HCT116 (cell line): ENCODE data around the gene RETREG1. TPM values are rescaled to one million over a fixed set of nuclear protein-coding genes. Genes with fewer than 3 reads are reported as not detected.

Experiments used
- ATAC-seq: fragments of 200-7000 bp; cut with Tn5 transposase; 2 replicates; pipeline ENCODE4 v1.9.1; 2020; ENCODE audit warnings: mild to moderate bottlenecking, moderate library complexity
- BruUV-seq: library from RNA; stranded (reverse); fragments of 400-500 nt; replicated peaks from 2 replicates; lab custom pipeline; 2021; lab: Mats Ljungman, UMichigan
- CTCF ChIA-PET: fragments of 300-600 bp; sonication (Branson Sonifier 250); formaldehyde crosslinking; loops from one replicate; lab custom pipeline; 2021; ENCODE audit warnings: antibody characterized with exemption; lab: Charles Lee
- POLR2A ChIA-PET: fragments of 300-600, 350-600 bp; sonication (Branson Sonifier 250); formaldehyde crosslinking; loops from one replicate; lab custom pipeline; 2021; ENCODE audit warnings: antibody characterized with exemption; lab: Charles Lee
- RAD21 ChIA-PET, 2 experiments: fragments of 300-600 bp; sonication (Branson Sonifier 250); formaldehyde crosslinking; loops; one replicate each; lab custom pipeline; 2023; ENCODE audit warnings: low total read pairs in 2 of 2; ENCODE audit not compliant: uncharacterized antibody in 2 of 2, unreplicated experiment in 2 of 2, low non-redundant PET in 1 of 2; lab: Charles Lee
- DNase-seq: peaks from one replicate; pipeline ENCODE4 v3.0.0-alpha.2; 2010; ENCODE audit warnings: low read depth, low spot score
- H2AFZ ChIP-seq: fragments of 200-600 bp; shearing (Covaris generic), sonication (generic); 2 replicates; pipeline ENCODE4 v1.6.1; 2017; ENCODE audit warnings: low read depth, mixed run types, mixed read lengths, antibody characterized with exemption, low read length; ENCODE audit not compliant: poor library complexity, severe bottlenecking
- H3K27ac ChIP-seq: 2 replicates; pipeline ENCODE4 v1.5.1; 2012; ENCODE audit warnings: low read depth, low read length
- H3K27me3 ChIP-seq: fragments of 200-600 bp; sonication (generic); 2 replicates; pipeline ENCODE4 v1.6.1; 2016; ENCODE audit warnings: mixed run types, low read length, mixed read lengths; ENCODE audit not compliant: insufficient read depth
- H3K36me3 ChIP-seq, 2 experiments: fragments of 200-500 bp in 1 of 2; fragments of 200-600 bp in 1 of 2; sonication (Bioruptor generic) in 1 of 2; sonication (generic) in 1 of 2; 2 replicates each; pipeline versions ENCODE4 v1.5.1 to v1.6.1; 2014 to 2016; ENCODE audit warnings: low read length in 2 of 2, inconsistent platforms in 1 of 2, mixed read lengths in 1 of 2, mixed run types in 1 of 2; ENCODE audit not compliant: insufficient read depth in 2 of 2, control insufficient read depth in 1 of 2
- H3K4me1 ChIP-seq, 2 experiments: fragments of 200-600 bp in 1 of 2; sonication (generic) in 1 of 2; 2 replicates each; pipeline versions ENCODE4 v1.5.1 to v1.6.1; 2012 to 2017; ENCODE audit warnings: low read length in 2 of 2, inconsistent platforms in 1 of 2, mild to moderate bottlenecking in 1 of 2, mixed read lengths in 1 of 2, mixed run types in 1 of 2, moderate library complexity in 1 of 2; ENCODE audit not compliant: insufficient read depth in 2 of 2, control insufficient read depth in 1 of 2
- H3K4me2 ChIP-seq: fragments of 200-600 bp; sonication (generic); 2 replicates; pipeline ENCODE4 v1.6.1; 2017; ENCODE audit warnings: mixed run types, low read length, mixed read lengths
- H3K4me3 ChIP-seq, 2 experiments: fragments of 200-600 bp in 1 of 2; sonication (generic) in 1 of 2; replicated peaks in 1 of 2; 2 replicates each; pipeline ENCODE4 v1.5.1; 2011 to 2016; ENCODE audit warnings: low read length in 2 of 2, control low read depth in 1 of 2, low read depth in 1 of 2, mild to moderate bottlenecking in 1 of 2, mixed read lengths in 1 of 2, mixed run types in 1 of 2
- H3K79me2 ChIP-seq: fragments of 200-600 bp; sonication (generic); 2 replicates; pipeline ENCODE4 v1.6.1; 2017; ENCODE audit warnings: mild to moderate bottlenecking, mixed run types, low read length, moderate library complexity, mixed read lengths; ENCODE audit not compliant: insufficient read depth
- H3K9ac ChIP-seq: fragments of 200-600 bp; sonication (generic); 2 replicates; pipeline ENCODE4 v1.6.1; 2016; ENCODE audit warnings: low read length, mixed read lengths
- H3K9me2 ChIP-seq: fragments of 200-600 bp; sonication (generic), shearing (Covaris generic); 2 replicates; pipeline ENCODE4 v1.6.1; 2017; ENCODE audit warnings: mixed run types, mild to moderate bottlenecking, moderate library complexity; ENCODE audit not compliant: insufficient read depth
- H3K9me3 ChIP-seq, 2 experiments: fragments of 200-500 bp in 1 of 2; fragments of 200-600 bp in 1 of 2; sonication (Bioruptor generic) in 1 of 2; sonication (generic) in 1 of 2; 2 replicates each; pipeline ENCODE4 v1.6.1; 2014 to 2017; ENCODE audit warnings: low read length in 2 of 2, mixed read lengths in 2 of 2, inconsistent platforms in 1 of 2, low read depth in 1 of 2, mild to moderate bottlenecking in 1 of 2, mixed run types in 1 of 2, moderate library complexity in 1 of 2; ENCODE audit not compliant: control insufficient read depth in 1 of 2, insufficient read depth in 1 of 2
- H4K20me1 ChIP-seq: fragments of 200-600 bp; sonication (generic), shearing (Covaris generic); 2 replicates; pipeline ENCODE4 v1.6.1; 2017; ENCODE audit warnings: mixed run types, mild to moderate bottlenecking, moderate library complexity; ENCODE audit not compliant: insufficient read depth
- EGR1 ChIP-seq: IDR thresholded peaks from 2 replicates; pipeline ENCODE4 v1.6.1; 2012; ENCODE audit warnings: low read depth
- EZH2 ChIP-seq: fragments of 200-600 bp; sonication (generic); IDR thresholded peaks from 2 replicates; pipeline ENCODE4 v1.6.1; 2017; ENCODE audit warnings: antibody characterized with exemption, mixed run types
- EZH2phosphoT487 ChIP-seq: fragments of 200-600 bp; IDR thresholded peaks from 2 replicates; pipeline ENCODE4 v1.6.1; 2018; ENCODE audit warnings: antibody characterized with exemption, borderline replicate concordance
- POLR2AphosphoS5 ChIP-seq: IDR thresholded peaks from 2 replicates; pipeline ENCODE4 v1.6.1; 2011; ENCODE audit warnings: mild to moderate bottlenecking, low read depth, low read length, moderate library complexity
- RAD21 ChIP-seq: IDR thresholded peaks from 2 replicates; pipeline ENCODE4 v1.6.1; 2012; ENCODE audit warnings: low read depth, mild to moderate bottlenecking
- SIN3A ChIP-seq: IDR thresholded peaks from 2 replicates; pipeline ENCODE4 v1.6.1; 2012; ENCODE audit warnings: low read depth
- SP1 ChIP-seq: IDR thresholded peaks from 2 replicates; pipeline ENCODE4 v1.6.1; 2012; ENCODE audit warnings: low read depth
- SRF ChIP-seq: IDR thresholded peaks from 2 replicates; pipeline ENCODE4 v1.6.1; 2012; ENCODE audit warnings: low read depth
- YY1 ChIP-seq: IDR thresholded peaks from 2 replicates; pipeline ENCODE4 v1.6.1; 2011; ENCODE audit warnings: low read length, low read depth, moderate library complexity, mild to moderate bottlenecking; ENCODE audit not compliant: insufficient replicate concordance; ENCODE audit errors: extremely low read depth
- ZBTB33 ChIP-seq: IDR thresholded peaks from 2 replicates; pipeline ENCODE4 v1.6.1; 2011; ENCODE audit warnings: mild to moderate bottlenecking, low read length, moderate library complexity; ENCODE audit not compliant: insufficient replicate concordance; ENCODE audit errors: extremely low read depth
- ZNF274 ChIP-seq: fragments of 200-500 bp; sonication (Bioruptor generic); IDR thresholded peaks from 2 replicates; pipeline ENCODE4 v1.6.1; 2014; ENCODE audit warnings: mild to moderate bottlenecking, low read depth, low read length, inconsistent platforms
- intact Hi-C: fragments of 100-400 bp; cut with micrococcal nuclease; formaldehyde crosslinking; loops from 2 replicates; pipeline ENCODE4 v1.10.0; 2022
- total RNA-seq: library from RNA; stranded (reverse); gene quantifications from one replicate; pipeline ENCODE4 v1.2.1, GENCODE V29; 2021; ENCODE audit not compliant: unreplicated experiment
- TF ChIP-seq, protein P1 (sequence below): IDR thresholded peaks from 2 replicates; pipeline ENCODE4 v1.6.1; 2012; ENCODE audit warnings: low read depth
- TF ChIP-seq, protein P2 (sequence below), 3 experiments: fragments of 200-600 bp in 1 of 3; sonication (generic) in 1 of 3; IDR thresholded peaks in 2 of 3; conservative IDR thresholded peaks in 1 of 3; 2 replicates each; pipeline ENCODE4 v1.5.1; 2012 to 2017; ENCODE audit warnings: low read depth in 2 of 3, low read length in 2 of 3, antibody characterized with exemption in 1 of 3, borderline replicate concordance in 1 of 3, control low read depth in 1 of 3, mild to moderate bottlenecking in 1 of 3, mixed read lengths in 1 of 3, mixed run types in 1 of 3, moderate library complexity in 1 of 3; ENCODE audit not compliant: insufficient read depth in 1 of 3
- TF ChIP-seq, protein P3 (sequence below): IDR thresholded peaks from 2 replicates; pipeline ENCODE4 v1.6.1; 2012

Gene RETREG1
- total RNA-seq, 1 experiment from 2014 or later: 6.0 TPM

DNA sequence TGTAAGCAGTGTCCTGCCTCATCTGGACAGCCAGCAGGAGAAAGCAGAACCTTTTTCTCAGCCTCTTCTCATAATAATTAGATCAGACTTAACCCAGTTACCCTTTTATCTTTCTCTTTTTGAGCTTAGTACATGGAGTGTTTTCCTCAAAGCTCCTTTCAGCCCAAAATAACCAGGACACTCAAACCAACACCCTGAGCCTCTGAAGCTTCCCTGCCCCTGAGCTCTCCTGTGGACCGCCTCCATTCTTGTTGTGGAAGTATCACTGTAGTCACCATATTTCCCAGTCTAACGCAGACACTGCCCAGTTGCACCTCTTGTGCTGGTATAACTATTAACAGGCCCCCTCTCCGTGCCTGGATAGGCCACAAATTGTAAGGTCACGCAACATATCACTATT lies 97.4 kb downstream of the RETREG1 start:
- Histone ChIP-seq H2AFZ (no peak overlapping the region), H4K20me1 (no peaks in the 10 kb centered on the region), H3K9me2 (no peaks in the 10 kb centered on the region), H3K9me3 (no peaks in the 10 kb centered on the region), H3K4me3 (no peak overlapping the region), H3K27ac (no peak overlapping the region), H3K9ac (no peak overlapping the region), H3K79me2 (no peaks in the 10 kb centered on the region), H3K36me3 (no peaks in the 10 kb centered on the region), H3K4me2 (no peak overlapping the region), H3K4me1 (no peaks in the 10 kb centered on the region), H3K27me3 (no peaks in the 10 kb centered on the region)
- ATAC-seq: no peak
- ChIA-PET POLR2A (no interaction called here), CTCF (no interaction called here), RAD21 (no interaction called here)
- TF ChIP-seq POLR2AphosphoS5 (no peak), EZH2phosphoT487 (no peak), EZH2 (no peak), ZBTB33 (no peak), ZNF274 (no peak), SP1 (no peak), SRF (no peak), EGR1 (no peak), SIN3A (no peak), YY1 (no peak), RAD21 (no peak)
- TF ChIP-seq, protein P1, sequence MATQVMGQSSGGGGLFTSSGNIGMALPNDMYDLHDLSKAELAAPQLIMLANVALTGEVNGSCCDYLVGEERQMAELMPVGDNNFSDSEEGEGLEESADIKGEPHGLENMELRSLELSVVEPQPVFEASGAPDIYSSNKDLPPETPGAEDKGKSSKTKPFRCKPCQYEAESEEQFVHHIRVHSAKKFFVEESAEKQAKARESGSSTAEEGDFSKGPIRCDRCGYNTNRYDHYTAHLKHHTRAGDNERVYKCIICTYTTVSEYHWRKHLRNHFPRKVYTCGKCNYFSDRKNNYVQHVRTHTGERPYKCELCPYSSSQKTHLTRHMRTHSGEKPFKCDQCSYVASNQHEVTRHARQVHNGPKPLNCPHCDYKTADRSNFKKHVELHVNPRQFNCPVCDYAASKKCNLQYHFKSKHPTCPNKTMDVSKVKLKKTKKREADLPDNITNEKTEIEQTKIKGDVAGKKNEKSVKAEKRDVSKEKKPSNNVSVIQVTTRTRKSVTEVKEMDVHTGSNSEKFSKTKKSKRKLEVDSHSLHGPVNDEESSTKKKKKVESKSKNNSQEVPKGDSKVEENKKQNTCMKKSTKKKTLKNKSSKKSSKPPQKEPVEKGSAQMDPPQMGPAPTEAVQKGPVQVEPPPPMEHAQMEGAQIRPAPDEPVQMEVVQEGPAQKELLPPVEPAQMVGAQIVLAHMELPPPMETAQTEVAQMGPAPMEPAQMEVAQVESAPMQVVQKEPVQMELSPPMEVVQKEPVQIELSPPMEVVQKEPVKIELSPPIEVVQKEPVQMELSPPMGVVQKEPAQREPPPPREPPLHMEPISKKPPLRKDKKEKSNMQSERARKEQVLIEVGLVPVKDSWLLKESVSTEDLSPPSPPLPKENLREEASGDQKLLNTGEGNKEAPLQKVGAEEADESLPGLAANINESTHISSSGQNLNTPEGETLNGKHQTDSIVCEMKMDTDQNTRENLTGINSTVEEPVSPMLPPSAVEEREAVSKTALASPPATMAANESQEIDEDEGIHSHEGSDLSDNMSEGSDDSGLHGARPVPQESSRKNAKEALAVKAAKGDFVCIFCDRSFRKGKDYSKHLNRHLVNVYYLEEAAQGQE: no peak
- TF ChIP-seq, protein P2, sequence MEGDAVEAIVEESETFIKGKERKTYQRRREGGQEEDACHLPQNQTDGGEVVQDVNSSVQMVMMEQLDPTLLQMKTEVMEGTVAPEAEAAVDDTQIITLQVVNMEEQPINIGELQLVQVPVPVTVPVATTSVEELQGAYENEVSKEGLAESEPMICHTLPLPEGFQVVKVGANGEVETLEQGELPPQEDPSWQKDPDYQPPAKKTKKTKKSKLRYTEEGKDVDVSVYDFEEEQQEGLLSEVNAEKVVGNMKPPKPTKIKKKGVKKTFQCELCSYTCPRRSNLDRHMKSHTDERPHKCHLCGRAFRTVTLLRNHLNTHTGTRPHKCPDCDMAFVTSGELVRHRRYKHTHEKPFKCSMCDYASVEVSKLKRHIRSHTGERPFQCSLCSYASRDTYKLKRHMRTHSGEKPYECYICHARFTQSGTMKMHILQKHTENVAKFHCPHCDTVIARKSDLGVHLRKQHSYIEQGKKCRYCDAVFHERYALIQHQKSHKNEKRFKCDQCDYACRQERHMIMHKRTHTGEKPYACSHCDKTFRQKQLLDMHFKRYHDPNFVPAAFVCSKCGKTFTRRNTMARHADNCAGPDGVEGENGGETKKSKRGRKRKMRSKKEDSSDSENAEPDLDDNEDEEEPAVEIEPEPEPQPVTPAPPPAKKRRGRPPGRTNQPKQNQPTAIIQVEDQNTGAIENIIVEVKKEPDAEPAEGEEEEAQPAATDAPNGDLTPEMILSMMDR (IDR thresholded peaks at IDR 0.05 in 2 of 3, conservative IDR thresholded peaks at IDR 0.05 in 1 of 3; ENCODE audit: borderline replicate concordance in 1 of 3, insufficient read depth in 1 of 3, low read depth in 2 of 3, low read length in 2 of 3): no peak
- TF ChIP-seq, protein P3, sequence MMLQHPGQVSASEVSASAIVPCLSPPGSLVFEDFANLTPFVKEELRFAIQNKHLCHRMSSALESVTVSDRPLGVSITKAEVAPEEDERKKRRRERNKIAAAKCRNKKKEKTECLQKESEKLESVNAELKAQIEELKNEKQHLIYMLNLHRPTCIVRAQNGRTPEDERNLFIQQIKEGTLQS: no peak
- BruUV-seq: no TSS peak
- no peak for DNase-seq
- intact Hi-C loops: no loop called here
